GM21786 (cell line): ENCODE data around the gene GOLGA6D.
"Not testable (repeated sequence)": the region's sequence is repeated elsewhere in the genome, so short reads cannot be mapped to it uniquely, and the experiment has no call there.

Source experiments
- ATAC-seq: cut with Tn5 transposase; IDR thresholded peaks from one replicate; pipeline ENCODE4 v1.9.1; 2021; ENCODE audit not compliant: unreplicated experiment

GOLGA6D gene

DNA sequence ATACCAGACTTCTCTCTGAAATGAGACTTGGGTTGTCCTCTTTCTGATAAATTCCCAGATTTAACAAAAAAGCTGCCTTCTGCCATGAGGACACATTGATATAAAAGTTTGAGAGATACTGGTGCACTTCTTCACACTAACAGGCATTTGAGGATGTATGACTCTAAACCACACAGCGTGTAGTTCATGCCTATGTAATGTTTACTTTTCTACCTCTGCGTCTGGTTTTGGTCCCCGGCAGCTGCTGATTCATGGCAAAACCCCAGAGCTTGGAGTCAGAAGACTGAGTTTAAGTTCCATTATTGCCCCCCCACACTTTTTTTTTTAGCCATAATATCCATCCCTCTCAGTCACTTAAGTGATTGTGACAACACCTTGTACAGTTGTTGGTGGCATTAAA is 1.5 kb downstream of the GOLGA6D start:
- not testable (repeated sequence) for ATAC-seq

DNA sequence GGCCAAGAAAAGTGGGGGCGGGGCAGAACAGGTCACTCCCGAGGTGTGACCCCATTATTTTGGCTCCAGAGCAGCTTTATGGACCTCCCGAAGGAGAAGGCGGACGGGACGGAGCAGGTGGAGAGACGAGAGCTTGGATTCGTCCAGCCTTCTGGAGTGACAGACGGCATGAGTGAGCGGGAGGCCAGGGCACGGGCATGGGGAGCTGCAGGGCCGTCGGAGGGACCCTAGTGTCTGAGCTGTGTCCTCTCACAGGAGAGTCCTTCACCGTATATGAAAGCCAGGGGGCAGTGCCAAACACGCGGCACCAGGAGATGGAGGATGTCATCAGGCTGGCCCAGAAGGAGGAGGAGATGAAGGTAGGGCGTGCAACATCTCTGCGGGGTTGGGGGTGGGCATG is 11.0 kb downstream of the GOLGA6D start:
- not testable (repeated sequence) for ATAC-seq

DNA sequence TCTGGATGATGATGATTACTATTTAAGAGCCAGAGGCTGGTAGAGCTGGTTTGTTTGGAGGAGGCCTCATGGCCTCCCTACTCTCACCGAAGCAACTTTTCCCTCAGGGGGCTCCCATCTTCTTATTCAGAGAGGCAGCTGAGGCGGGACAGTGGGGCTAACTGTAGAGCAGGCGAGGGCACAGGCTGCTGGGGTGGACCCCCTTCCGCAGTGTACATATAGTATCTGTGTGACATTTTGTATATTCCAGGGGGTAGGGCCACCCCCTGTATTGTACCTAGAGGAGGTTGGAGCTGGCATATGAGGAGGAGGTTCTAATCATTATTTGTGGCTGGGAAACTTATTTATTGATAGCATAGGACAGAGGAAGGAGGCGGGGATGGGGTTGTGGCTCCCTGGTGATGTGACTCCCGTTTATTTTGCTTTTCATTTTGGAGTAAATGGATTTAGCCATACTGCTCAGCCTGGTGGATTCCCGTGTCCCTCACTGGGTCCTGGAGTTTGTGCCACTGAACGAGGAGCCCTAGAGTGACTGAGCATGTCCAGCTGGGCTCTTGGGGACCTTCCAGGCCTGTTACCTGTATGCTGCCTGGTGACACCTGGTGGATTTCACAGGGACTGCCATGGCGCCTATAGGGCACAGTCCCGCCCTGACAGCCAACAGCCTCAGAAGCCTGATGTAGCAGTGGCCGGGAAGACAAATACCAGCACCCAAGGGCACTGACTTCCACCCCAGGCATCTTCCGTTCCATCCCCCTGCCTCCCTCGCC is 16.1 kb downstream of the GOLGA6D start:
- ATAC-seq = not testable (repeated sequence)

DNA sequence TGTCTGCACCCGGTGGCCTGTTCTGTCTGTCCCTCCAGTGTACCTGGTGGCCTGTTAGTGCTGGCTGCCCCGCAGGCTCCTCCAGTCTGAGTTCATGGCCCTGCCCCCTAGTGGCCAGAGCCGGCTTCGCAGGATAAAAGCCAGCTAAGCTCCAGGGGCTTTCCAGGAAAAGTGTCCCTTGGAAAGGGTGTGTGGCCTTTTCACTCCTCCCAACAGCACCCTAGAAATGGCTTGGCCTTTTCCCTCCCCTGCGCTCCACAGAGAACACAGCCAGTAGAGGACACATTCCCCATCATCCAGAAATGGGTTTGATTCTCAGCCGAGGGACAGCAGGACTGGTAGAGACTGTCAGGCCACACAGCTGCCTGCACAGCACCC is 16.7 kb downstream of the GOLGA6D start:
- not testable (repeated sequence) for ATAC-seq

DNA sequence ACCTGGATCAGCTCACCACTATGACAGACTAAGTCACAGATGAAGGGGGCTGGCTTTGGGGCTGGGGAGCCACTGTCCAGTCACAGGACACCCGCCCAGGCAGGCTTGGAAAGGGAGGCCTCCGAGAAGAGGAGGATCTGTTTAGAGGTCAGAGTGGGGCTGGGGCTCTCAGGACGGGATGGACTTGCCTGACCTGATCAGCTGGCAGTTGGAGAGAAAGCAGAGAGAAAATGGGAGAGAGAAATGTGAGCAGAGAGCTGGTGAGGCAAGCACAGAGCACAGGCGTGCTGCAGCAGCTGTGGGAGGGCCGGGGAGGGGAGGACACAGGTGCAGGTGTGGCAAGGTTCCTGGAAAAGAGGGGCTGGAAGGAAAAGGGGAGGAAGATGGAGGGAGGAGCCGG is 17.4 kb downstream of the GOLGA6D start:
- not testable (repeated sequence) for ATAC-seq

DNA sequence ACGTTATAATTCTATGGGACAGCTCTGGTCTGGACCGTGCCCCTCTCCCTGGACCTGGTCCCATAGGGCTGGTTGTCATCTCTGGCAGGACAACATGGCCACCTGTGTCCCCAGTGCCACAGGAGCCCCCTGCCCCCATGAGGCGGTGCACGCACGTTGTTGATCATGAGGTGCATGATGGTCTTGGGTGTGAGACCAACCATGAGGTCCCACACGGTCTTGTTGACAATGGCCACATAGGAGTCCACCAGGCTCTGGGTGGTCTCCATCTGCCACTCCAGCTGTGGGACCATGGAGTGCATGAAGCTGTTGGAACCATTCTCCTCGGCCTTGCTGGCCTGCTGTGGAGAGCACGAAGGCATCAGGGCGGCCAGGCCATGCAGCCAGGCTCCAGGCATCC is 19.7 kb downstream of the GOLGA6D start:
- ATAC-seq = no peak

DNA sequence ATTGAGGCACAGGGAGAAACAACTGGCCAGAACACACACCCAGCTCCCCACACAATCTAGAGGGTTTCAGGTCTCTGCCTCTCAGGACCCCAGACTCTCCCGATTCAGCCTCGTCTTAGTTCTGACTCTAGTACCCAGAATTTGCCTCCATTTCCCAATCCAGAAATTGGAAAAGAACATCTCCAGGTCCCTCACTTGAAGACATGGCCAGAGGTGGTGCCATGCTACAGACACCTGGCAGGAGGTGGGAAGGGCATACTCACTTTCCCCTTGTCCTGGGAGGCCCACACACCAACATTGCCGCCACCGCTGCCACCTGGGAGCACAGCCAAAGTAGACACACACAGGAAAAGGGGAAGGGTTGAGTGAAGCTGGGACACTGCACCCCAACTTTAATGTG is 20.1 kb downstream of the GOLGA6D start:
- ATAC-seq = not testable (repeated sequence)

DNA sequence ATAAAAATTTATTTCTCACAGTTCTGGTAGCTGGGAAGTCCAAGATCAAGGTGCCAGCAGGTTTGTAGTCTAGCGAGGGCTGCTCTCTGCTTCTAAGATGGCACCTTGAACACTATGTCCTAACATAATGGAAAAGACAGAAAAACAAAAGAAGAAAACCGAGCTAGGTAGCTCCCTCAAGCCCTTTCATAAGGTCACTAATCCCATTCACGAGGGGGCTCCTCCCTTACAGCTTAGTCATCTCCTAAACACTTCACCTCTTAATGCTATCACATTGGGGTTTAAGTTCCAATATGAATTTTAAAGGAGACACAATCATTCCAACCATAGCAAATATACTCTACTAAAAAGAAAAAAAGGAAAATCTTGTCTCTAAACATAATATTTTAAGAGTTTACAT is 23.6 kb downstream of the GOLGA6D start:
- ATAC-seq = no peak

DNA sequence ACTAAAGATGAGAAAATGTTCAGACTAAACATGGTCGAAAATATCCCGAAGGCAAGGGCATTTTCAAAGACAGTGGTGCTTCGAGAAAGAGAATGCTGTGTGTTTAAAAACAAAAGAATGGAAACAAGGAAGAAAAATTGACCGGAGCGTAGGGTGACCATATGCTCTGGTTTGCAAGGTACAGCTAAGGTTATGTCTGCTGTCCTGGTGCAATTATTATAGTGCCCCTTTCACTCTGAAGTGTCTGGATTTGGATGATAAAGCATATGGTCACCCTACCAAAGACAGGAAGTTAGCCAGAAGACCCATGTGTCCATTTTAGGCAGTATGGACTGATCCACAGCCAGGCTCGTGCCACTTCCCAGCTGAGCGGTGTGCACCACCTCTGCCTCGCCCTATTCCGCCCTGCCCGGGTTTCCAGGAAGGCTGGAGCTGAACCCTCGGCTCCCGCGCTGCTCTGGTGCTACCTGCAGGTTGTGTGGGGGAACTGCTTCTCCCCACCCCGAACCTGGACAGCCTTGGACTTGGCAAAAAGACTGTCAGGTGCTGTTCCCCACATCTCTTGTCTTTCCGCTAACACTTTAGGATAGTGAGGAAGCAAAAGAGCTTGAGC is 25.2 kb downstream of the GOLGA6D start:
- ATAC-seq = no peak

DNA sequence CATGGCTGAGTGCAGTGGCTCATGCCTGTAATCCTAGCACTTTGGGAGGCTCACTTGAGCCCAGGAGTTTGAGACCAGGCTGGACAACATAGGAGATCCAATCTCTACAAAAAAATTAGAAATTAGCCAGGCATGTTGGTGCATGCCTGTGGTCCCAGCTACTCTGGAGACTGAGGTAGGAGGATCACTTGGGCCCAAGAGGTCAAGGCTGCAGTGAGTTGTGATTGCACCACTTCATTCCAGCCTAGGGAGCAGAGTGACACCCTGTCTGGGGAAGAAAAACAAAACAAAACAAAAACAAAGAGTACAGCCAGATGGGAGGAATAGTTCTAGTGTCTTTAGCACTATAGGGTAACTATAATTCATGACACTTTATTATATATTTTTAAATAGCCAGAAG is 27.1 kb downstream of the GOLGA6D start:
- ATAC-seq = no peak

DNA sequence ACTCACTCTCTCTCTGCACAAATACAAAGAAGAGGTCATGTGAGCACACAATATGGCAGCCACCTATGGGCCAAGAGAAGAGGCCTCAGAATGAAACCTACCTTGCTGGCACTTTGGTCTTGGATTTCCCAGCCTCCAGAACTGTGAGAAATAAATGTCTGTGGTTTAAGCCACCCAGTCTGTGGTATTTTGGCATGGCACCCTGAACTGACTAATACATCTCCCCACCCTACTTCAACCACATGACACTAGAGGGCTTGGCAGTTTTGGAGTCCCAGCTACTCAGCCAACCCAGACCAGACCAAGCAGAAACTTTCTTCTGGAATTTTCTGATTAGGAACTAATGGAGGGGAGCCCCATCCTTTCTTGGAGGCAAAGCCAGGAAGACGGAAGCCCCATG is 29.9 kb downstream of the GOLGA6D start:
- not testable (repeated sequence) for ATAC-seq

DNA sequence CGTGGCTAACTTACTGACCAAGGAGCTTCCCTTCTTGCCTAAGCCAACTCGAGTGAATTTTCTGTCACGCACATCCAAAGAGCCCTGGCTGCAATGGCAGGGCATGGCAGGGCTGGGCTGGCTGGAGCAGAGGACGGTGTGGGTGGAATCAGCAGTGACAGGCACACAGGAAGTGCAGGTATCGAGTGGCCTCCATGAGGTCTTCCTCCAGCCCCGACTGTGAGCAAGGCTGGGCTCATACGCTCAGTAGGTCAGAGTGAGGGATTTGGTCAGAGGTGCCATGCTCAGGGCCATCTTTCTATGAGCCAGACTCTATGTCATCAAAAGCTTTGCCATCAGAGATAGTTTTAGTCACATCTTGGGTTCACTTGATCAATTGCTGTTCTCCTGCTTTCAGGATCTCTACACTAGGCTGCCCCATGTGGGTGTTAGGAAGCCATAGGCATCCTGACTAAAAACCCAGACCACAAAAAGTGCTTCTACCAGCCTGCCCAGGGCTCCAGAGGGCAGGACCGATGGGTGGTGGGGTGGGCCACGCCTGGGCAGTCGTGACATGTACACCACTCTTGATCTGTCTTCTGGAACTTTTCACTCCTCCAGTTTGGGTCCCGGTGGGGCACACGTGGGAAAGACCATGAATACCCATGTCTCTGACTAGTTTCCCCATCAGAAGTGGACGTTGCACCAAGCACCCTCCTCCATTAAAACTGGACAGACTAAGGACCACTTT is 30.6 kb downstream of the GOLGA6D start:
- ATAC-seq = no peak

DNA sequence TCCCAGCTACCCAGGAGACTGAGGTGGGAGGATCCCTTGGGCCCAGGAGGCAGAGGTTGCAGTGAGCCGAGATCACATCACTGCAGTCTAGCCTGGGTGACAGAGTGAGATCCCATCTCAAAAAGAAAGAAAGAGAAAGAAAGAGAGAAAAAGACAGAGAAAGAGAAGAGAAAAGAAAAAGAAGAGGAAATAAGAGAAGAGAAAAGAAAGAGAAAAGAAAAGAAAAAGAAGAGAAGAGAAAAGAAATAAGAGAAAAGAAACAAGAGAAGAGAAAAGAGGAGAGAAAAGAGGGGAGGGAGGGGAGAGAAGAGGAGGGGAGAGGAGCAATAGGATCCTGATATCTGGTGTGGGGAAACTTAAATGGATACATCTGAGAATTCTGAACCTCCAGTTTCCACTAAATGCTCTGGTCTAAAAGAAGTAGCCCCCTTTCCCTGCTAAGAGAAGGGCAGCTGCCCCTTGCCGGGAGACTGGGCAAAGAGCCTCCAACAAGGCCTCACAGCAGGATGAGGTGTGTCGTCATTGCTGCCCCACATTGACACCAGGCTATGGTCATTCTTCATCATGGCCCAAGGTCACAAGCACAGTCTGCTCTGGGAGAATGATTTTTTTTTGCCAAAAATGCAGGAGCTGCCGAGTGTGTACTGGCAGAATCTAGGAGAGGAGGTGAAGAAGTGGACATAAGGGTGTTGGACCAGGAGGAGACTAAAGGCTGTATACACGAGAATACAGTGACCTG is 32.1 kb downstream of the GOLGA6D start:
- ATAC-seq = no peak

DNA sequence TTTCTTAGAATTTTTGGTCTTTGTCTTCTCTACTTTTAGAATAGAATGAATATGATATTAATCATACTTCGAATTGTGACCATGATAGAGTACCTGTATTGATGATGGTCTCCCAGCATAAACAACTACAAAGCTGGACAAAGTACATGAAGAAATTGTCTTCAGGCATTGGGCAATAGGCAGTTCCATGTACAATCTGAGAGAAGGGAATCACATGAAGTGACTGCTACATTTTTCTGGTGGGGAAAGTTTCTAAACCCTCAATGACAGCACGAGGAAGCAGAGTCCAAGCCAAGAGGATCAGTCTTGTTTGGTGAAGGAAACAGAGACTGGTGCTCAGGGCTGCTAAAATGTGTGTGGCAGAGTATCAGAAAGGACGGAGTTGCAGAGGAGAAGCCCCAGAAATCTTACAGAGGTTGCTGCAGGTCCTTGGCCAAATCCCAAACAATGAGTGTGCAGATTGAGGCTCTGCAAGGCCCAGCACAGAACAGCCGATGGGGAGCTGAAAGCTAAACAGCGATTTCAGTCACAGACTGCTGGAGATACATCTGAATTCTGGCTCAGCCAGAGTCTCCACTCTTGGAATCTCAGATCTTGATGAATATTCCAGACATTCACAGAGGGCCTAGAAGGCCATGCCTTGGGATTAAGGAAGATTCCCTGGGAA is 36.7 kb downstream of the GOLGA6D start:
- not testable (repeated sequence) for ATAC-seq

DNA sequence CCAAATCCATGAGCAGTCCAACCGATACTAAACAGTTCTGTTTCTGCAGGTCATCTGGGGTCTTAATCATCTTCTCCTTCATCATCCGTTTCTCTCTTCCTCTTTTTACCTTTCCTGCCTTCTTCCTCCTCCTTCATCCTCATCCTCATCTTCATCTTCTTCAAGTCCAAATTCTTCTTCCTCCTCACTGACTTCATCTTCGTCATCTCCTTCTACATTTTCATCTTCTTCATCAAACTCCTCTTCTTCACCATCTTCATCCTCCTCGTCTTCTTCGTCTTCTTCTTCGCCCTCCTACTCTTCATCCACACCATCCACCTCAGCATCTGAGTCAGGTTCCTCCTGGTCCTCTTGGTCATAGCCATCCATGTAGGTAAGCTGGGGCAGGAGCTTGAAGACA is 39.1 kb downstream of the GOLGA6D start:
- ATAC-seq = no peak

DNA sequence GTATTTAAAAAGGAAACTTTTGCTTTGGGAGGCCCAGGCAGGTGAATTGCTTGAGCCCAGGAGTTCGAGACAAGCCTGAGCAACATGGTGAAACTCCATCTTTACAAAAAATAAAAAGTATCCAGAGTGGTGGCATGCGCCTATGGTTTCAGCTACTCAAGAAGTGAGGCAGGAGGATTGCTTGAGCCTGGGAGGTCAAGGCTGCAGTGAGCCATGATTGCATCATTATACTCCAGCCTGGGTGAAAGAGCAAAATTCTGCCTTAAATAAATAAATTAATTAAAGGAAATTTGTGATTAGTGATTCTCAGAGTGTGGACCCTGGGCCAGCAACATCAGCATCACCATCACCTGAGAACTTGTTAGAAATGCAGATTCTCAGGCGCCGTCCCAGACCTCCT is 43.3 kb downstream of the GOLGA6D start:
- ATAC-seq = no peak

DNA sequence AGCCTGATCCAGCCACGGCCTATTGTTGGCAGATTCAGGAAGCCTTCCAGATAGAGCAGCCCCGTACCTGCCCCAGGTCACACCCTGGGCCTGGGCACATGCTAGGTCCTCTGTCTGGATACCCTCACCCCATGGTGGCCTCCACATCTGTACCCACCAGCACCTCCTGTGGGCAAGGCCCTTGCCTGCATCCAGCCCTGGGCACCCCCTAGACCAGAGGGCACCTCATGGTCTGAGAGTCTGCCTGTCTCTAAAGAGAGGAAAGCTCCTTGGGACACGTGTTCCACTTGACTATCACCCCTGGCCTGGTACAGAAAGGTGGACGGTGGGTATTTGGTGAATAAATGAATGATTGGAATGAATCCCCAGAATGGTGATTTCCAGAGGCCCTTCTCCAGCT is 44.4 kb downstream of the GOLGA6D start:
- no peak for ATAC-seq

DNA sequence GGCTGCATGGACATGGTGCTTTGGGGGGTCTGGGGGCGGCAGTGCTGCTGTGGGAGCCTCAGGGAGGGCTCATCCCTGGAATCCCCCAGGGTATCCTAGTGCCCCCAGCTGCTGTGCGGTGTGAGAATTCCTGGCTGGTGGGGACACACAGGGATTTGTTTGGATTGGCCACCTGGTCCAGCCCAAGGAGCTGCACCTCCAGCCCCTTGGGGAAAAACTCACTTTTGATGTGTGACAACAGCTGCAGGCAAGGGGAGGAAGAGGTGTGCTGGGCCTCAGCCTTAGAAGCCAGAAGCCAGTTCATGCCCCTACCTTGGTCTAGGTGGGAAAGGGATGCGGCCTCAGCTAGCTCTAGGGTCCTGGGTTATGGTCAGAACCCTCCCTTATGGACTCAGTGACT is 44.9 kb downstream of the GOLGA6D start:
- no peak for ATAC-seq

DNA sequence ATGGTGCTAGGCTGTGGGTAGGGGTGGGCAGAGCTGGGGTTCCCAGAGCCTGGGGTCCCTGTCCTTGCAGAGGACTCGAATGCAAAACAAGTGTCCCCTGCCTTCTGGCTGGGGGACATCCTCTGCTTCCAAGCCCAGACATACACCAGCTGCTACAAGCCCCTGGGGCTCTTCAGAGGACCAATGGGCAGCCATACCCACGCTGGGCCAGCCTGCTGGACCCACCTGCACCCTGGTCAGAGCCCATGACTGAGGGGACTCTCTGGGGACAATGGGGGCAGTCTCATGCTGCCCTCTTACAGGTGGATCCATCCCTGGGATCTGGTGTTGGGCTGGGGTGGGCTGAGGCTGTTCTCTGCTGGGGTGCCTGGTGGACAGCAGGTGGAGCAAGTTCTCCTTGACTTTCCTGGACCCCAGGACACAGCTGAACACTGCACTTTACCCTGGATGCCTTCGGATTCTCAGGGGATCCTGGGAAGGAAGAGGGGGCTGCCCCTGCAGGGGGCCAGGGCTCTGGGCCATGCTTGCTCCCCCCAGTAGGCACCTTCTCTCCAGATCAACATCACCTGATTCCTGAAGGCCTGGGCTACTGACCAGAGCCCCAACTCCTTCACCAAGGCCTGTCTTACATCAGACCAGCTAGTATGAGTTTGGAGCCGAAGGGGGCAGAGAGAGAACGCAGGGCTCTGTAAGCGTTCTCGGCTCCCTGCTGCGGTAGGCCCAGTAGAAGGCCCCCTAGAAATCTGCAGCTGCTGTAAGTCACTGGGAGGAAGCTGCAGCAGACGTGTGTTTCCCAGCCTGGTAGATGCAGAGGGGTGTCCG is 46.1 kb downstream of the GOLGA6D start:
- ATAC-seq = no peak

DNA sequence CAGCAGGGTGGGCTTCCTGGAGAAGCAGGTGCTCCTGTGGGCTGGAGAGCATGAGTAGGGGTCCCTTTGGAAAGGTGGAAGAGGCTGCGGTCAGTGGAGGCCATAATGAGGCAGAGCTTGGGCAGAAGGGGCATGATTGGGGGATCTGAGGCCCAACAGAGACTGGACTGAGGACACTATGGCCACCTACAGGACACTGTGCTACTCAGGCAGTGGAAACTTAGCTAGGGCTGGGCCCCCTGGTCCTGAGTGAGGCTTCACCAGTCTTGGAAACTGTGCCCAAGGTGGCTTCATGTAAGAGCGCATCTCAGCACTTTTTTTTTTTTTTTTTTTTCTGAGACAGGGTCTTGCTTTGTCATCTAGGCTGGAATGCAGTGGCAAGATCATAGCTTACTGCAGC is 46.9 kb downstream of the GOLGA6D start:
- no peak for ATAC-seq
